CD14-positive monocyte (primary cell): ENCODE data around the gene NFYC. TPM values are rescaled to one million over a fixed set of nuclear protein-coding genes. Genes with fewer than 3 reads are reported as not detected.

Experiments used
- DNase-seq, 3 donors: peaks; one replicate each; pipeline ENCODE4 v3.0.0-alpha.2; 2011 to 2022
- H2AFZ ChIP-seq: 2 replicates; pipeline ENCODE4 v1.6.0; 2012; ENCODE audit warnings: mild to moderate bottlenecking, low read depth, low read length, inconsistent platforms; ENCODE audit not compliant: insufficient read depth, poor library complexity, severe bottlenecking
- H3K27ac ChIP-seq, 2 donors: 1 replicate in 1 of 2; 2 replicates in 1 of 2; pipeline ENCODE4 v1.5.1; 2012 to 2013; ENCODE audit warnings: low read length in 2 of 2, control low read depth in 1 of 2, inconsistent platforms in 1 of 2, low read depth in 1 of 2, mild to moderate bottlenecking in 1 of 2
- H3K27me3 ChIP-seq, 2 donors: one replicate each; pipeline versions ENCODE4 v1.6.0 to v1.6.1; 2011 to 2013; ENCODE audit warnings: low read length in 2 of 2; ENCODE audit not compliant: control insufficient read depth in 2 of 2, insufficient read depth in 2 of 2
- H3K36me3 ChIP-seq, 2 donors: replicated peaks in 1 of 2; 1 replicate in 1 of 2; 2 replicates in 1 of 2; pipeline versions ENCODE4 v1.5.1 to v1.6.1; 2012 to 2013; ENCODE audit warnings: low read length in 2 of 2, control low read depth in 1 of 2, inconsistent platforms in 1 of 2, mild to moderate bottlenecking in 1 of 2; ENCODE audit not compliant: insufficient read depth in 2 of 2, control insufficient read depth in 1 of 2
- H3K4me1 ChIP-seq, 2 donors: 1 replicate in 1 of 2; 2 replicates in 1 of 2; pipeline versions ENCODE4 v1.5.1 to v1.6.1; 2012 to 2013; ENCODE audit warnings: low read length in 2 of 2, control low read depth in 1 of 2, inconsistent platforms in 1 of 2, mild to moderate bottlenecking in 1 of 2, moderate library complexity in 1 of 2; ENCODE audit not compliant: insufficient read depth in 2 of 2, control insufficient read depth in 1 of 2
- H3K4me2 ChIP-seq: replicated peaks from 2 replicates; pipeline ENCODE3; 2012; ENCODE audit warnings: low read length, moderate library complexity, mild to moderate bottlenecking; ENCODE audit not compliant: poor library complexity, severe bottlenecking; ENCODE audit errors: extremely low read depth
- H3K4me3 ChIP-seq, 3 experiments: fragments of 200-600 bp in 1 of 3; sonication (generic) in 1 of 3; replicated peaks in 1 of 3; 1 replicate in 2 of 3; 2 replicates in 1 of 3; pipeline ENCODE4 v1.5.1; 2011 to 2013; ENCODE audit warnings: low read length in 3 of 3, mild to moderate bottlenecking in 3 of 3, control low read depth in 2 of 3, low read depth in 2 of 3, inconsistent platforms in 1 of 3, moderate library complexity in 1 of 3
- H3K79me2 ChIP-seq: 2 replicates; pipeline ENCODE4 v1.6.0; 2012; ENCODE audit warnings: mild to moderate bottlenecking, control low read depth, inconsistent platforms, low read length, moderate library complexity; ENCODE audit not compliant: insufficient read depth
- H3K9ac ChIP-seq: 2 replicates; pipeline ENCODE4 v1.6.0; 2017; ENCODE audit warnings: low read length, mild to moderate bottlenecking; ENCODE audit not compliant: insufficient read depth, poor library complexity, severe bottlenecking
- H3K9me3 ChIP-seq, 2 donors: replicated peaks in 1 of 2; 1 replicate in 1 of 2; 2 replicates in 1 of 2; pipeline versions ENCODE4 v1.5.1 to v1.6.1; 2012 to 2013; ENCODE audit warnings: low read length in 2 of 2, control low read depth in 1 of 2; ENCODE audit not compliant: control insufficient read depth in 1 of 2, insufficient read depth in 1 of 2
- H4K20me1 ChIP-seq: 2 replicates; pipeline ENCODE4 v1.6.0; 2012; ENCODE audit warnings: mild to moderate bottlenecking, low read length, control low read depth, moderate library complexity; ENCODE audit not compliant: insufficient read depth
- H3K27ac Mint-ChIP-seq, 7 donors: one replicate each; pipeline ENCODE4 v1.8.0; 2020; ENCODE audit warnings: mild to moderate bottlenecking in 7 of 7, mixed read lengths in 7 of 7, moderate library complexity in 6 of 7, inconsistent platforms in 2 of 7
- H3K27me3 Mint-ChIP-seq, 3 donors: one replicate each; pipeline ENCODE4 v1.8.0; 2021 to 2022; ENCODE audit warnings: low read depth in 3 of 3, mild to moderate bottlenecking in 3 of 3, mixed read lengths in 3 of 3, moderate library complexity in 3 of 3, inconsistent platforms in 1 of 3
- H3K36me3 Mint-ChIP-seq, 2 donors: one replicate each; pipeline ENCODE4 v1.8.0; 2020; ENCODE audit warnings: mixed read lengths in 2 of 2, inconsistent platforms in 1 of 2, mild to moderate bottlenecking in 1 of 2
- H3K4me1 Mint-ChIP-seq: one replicate; pipeline ENCODE4 v1.8.0; 2020; ENCODE audit warnings: mild to moderate bottlenecking, mixed read lengths
- H3K4me3 Mint-ChIP-seq, 2 donors: one replicate each; pipeline ENCODE4 v1.8.0; 2020; ENCODE audit warnings: mild to moderate bottlenecking in 2 of 2, mixed read lengths in 2 of 2, moderate library complexity in 1 of 2
- H3K9me3 Mint-ChIP-seq, 7 donors: one replicate each; pipeline ENCODE4 v1.8.0; 2020 to 2022; ENCODE audit warnings: mixed read lengths in 7 of 7, mild to moderate bottlenecking in 6 of 7, moderate library complexity in 6 of 7, inconsistent platforms in 2 of 7
- WGBS: methylation state at CpG from one replicate; pipeline ENCODE4 v1.1.5; 2013; ENCODE audit warnings: missing lambda C conversion rate; ENCODE audit not compliant: insufficient coverage; 5-methylcytosine and 5-hydroxymethylcytosine counted together
- intact Hi-C, 2 donors: fragments of 100-400 bp; cut with micrococcal nuclease; formaldehyde crosslinking; loops; one replicate each; pipeline versions ENCODE4 v1.15.0 to v1.15.1; 2023
- polyA plus RNA-seq, 3 donors: library from polyadenylated mRNA; depleted of rRNA in 1 of 3; unstranded in 2 of 3; stranded (reverse) in 1 of 3; fragments of 300-500 nt in 2 of 3; fragments of >200 nt in 1 of 3; fragmentation: Illumina TruSeq in 2 of 3; gene quantifications; 1 replicate in 2 of 3; 2 replicates in 1 of 3; pipeline ENCODE4 v1.2.3, GENCODE V29; 2012 to 2021
- TF ChIP-seq, protein P1 (sequence below): fragments of 200-600 bp; IDR thresholded peaks from one replicate; pipeline ENCODE4 v1.8.0; 2022; ENCODE audit warnings: antibody characterized with exemption, mild to moderate bottlenecking

Gene NFYC
- polyA plus RNA-seq, 3 donors = 61.2 to 142 (median 68.2) TPM

DNA sequence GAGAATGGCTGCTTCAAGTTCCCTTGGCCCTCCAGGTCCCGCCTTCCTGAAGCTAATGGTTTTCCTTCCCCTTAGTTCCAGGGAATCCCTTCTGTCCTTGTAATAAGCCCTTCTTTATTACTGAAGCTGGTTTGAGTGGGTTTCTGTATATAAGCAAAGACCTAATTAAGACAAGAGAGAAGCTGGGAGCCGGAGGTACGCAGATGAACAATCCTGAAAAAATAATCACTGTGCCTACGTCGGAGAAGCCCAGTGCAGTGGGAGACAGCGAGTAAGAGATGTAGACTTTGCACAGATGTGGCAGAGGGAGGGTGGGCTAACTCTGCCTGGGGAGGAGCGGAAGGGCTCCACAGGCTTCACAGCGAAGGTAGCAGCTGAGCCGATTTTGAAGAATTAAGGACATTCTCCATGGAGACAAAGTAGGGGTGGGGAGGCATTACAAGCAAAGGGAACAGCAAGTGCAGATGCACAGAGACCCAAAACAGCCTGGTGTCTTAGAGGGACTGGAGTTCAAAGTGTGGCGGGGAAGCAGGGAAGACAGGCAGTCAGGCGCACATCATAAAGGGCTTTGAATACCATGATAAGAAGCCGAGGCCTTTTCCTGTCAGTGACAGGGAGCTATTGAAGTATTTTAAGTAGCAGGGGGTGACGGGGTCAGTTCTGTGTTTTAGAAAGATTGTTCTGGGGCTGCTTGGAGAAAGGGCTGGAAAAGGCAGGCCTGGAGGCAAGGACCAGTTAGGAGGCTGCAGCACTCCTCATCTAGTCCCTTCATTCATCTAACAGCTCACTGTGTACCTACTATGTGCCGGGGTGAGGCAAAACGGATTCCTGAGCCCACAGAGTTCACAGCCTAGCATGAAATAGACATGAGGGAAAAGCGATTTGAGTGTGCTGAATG lies 32.5 kb upstream of the NFYC start:
- H3K4me1 Mint-ChIP-seq = no peaks in the 10 kb centered on the region
- no peak overlapping the region for H3K27ac ChIP-seq

DNA sequence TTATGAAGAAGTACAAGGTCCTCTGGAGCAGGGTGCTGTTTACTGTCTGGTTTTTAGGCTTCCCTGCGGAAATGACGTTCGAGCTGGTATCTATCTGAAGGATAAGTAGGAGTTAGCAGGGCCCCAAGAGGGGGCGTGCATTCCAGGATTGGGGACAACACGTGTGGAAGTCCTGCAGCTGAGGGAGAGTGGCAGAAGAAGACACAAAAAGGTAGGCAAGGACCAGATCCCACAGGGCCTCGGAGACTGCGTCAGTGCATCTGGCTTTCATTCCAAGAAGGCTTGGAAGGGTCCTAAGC lies 31.9 kb upstream of the NFYC start:
- H3K4me3 ChIP-seq = no peak overlapping the region
- H3K27ac ChIP-seq = no peak overlapping the region
- intact Hi-C loops = no loop called here
- no peak overlapping the region for H3K4me3 Mint-ChIP-seq
- no peak overlapping the region for H3K9ac ChIP-seq
- TF ChIP-seq, protein P1, sequence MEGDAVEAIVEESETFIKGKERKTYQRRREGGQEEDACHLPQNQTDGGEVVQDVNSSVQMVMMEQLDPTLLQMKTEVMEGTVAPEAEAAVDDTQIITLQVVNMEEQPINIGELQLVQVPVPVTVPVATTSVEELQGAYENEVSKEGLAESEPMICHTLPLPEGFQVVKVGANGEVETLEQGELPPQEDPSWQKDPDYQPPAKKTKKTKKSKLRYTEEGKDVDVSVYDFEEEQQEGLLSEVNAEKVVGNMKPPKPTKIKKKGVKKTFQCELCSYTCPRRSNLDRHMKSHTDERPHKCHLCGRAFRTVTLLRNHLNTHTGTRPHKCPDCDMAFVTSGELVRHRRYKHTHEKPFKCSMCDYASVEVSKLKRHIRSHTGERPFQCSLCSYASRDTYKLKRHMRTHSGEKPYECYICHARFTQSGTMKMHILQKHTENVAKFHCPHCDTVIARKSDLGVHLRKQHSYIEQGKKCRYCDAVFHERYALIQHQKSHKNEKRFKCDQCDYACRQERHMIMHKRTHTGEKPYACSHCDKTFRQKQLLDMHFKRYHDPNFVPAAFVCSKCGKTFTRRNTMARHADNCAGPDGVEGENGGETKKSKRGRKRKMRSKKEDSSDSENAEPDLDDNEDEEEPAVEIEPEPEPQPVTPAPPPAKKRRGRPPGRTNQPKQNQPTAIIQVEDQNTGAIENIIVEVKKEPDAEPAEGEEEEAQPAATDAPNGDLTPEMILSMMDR = no peak
- no peak for DNase-seq
- H4K20me1 ChIP-seq = no peaks in the 10 kb centered on the region
- no peak overlapping the region for H3K27ac Mint-ChIP-seq
- peaks cover 4 to 6% (median 5%) of the 10 kb centered on the region in 3 donors for H3K27me3 Mint-ChIP-seq
- H3K27me3 ChIP-seq = peaks cover 0 to under 1% of the 10 kb centered on the region in 2 donors
- H3K4me1 ChIP-seq = peaks cover 0 to 1% of the 10 kb centered on the region in 2 donors
- no peaks in the 10 kb centered on the region for H3K9me3 Mint-ChIP-seq
- H3K36me3 Mint-ChIP-seq = no peaks in the 10 kb centered on the region
- H3K4me2 ChIP-seq = no peak overlapping the region
- no peaks in the 10 kb centered on the region for H3K36me3 ChIP-seq
- no peaks in the 10 kb centered on the region for H3K4me1 Mint-ChIP-seq
- 79% methylated on average over 7 of the region's 7 CpGs for WGBS
- H2AFZ ChIP-seq = no peak overlapping the region
- no peaks in the 10 kb centered on the region for H3K79me2 ChIP-seq
- no peaks in the 10 kb centered on the region for H3K9me3 ChIP-seq

More for the DNA sequence above, 32.5 kb upstream of the NFYC start:
- Mint-ChIP-seq H3K36me3 (no peaks in the 10 kb centered on the region), H3K4me3 (no peak overlapping the region), H3K27ac (no peak overlapping the region), H3K9me3 (no peaks in the 10 kb centered on the region), H3K27me3 (peaks cover 4 to 11% (median 9%) of the 10 kb centered on the region in 3 donors)
- Histone ChIP-seq H3K4me1 (no peaks in the 10 kb centered on the region), H3K9ac (no peak overlapping the region), H3K27me3 (peaks cover 0 to 3% of the 10 kb centered on the region in 2 donors), H3K4me3 (no peak overlapping the region), H3K79me2 (no peaks in the 10 kb centered on the region), H3K4me2 (no peak overlapping the region), H4K20me1 (no peaks in the 10 kb centered on the region), H3K36me3 (no peaks in the 10 kb centered on the region), H2AFZ (no peak overlapping the region), H3K9me3 (no peaks in the 10 kb centered on the region)
- TF ChIP-seq, protein P1 = no peak
- DNase-seq = no peak
- 76% methylated on average over 8 of the region's 16 CpGs for WGBS
- intact Hi-C loops = no loop called here
